Nephron progenitor cell (in vitro differentiated cells): ENCODE results near the gene ME1.
"Not testable (repeated sequence)": the region's sequence is repeated elsewhere in the genome, so short reads cannot be mapped to it uniquely, and the experiment has no call there.

ENCODE experiments used
- DNase-seq: peaks from one replicate; pipeline ENCODE4 v3.0.0; 2021
- H3K27ac Mint-ChIP-seq: 2 replicates; pipeline ENCODE4 v1.8.0; 2021; ENCODE audit warnings: mild to moderate bottlenecking, moderate library complexity, mixed read lengths
- H3K27me3 Mint-ChIP-seq: 2 replicates; pipeline ENCODE4 v1.8.0; 2021; ENCODE audit warnings: mild to moderate bottlenecking, low read depth, mixed read lengths; ENCODE audit not compliant: poor library complexity
- H3K36me3 Mint-ChIP-seq: 2 replicates; pipeline ENCODE4 v1.8.0; 2021; ENCODE audit warnings: low read depth, mixed read lengths
- H3K4me1 Mint-ChIP-seq: 2 replicates; pipeline ENCODE4 v1.8.0; 2021; ENCODE audit warnings: mixed read lengths
- H3K4me3 Mint-ChIP-seq: 2 replicates; pipeline ENCODE4 v1.8.0; 2021; ENCODE audit warnings: mild to moderate bottlenecking, moderate library complexity, mixed read lengths
- H3K9me3 Mint-ChIP-seq: 2 replicates; pipeline ENCODE4 v1.8.0; 2021; ENCODE audit warnings: mild to moderate bottlenecking, moderate library complexity, mixed read lengths
- TF ChIP-seq, protein P1 (sequence below): fragments of 200-600 bp; sonication (generic); IDR thresholded peaks from 2 replicates; pipeline ENCODE4 v1.5.0; 2021; ENCODE audit warnings: antibody characterized with exemption

Gene ME1

DNA sequence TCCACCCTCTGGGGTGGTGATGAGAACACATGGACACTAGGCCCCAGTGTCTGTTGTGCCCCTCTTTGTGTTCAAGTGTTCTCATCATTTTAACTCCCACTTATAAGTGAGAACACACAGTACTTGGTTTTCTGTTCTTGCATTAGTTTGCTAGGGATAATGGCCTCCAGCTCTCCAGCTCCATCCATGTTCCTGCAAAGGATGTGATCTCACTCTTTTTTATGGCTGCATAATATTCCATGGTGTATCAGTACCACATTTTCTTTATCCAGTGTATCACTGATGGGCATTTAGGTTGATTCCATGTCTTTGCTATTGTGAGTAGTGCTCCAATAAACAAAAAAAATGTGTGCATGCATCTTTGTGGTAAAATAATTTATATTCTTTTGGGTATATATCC, 170.3 kb downstream of the ME1 start:
- DNase-seq = no peak
- Mint-ChIP-seq H3K4me1 (no peaks in the 10 kb centered on the region), H3K9me3 (no peaks in the 10 kb centered on the region), H3K27ac (no peak overlapping the region), H3K4me3 (no peak overlapping the region), H3K27me3 (no peaks in the 10 kb centered on the region), H3K36me3 (no peaks in the 10 kb centered on the region)
- TF ChIP-seq, protein P1, sequence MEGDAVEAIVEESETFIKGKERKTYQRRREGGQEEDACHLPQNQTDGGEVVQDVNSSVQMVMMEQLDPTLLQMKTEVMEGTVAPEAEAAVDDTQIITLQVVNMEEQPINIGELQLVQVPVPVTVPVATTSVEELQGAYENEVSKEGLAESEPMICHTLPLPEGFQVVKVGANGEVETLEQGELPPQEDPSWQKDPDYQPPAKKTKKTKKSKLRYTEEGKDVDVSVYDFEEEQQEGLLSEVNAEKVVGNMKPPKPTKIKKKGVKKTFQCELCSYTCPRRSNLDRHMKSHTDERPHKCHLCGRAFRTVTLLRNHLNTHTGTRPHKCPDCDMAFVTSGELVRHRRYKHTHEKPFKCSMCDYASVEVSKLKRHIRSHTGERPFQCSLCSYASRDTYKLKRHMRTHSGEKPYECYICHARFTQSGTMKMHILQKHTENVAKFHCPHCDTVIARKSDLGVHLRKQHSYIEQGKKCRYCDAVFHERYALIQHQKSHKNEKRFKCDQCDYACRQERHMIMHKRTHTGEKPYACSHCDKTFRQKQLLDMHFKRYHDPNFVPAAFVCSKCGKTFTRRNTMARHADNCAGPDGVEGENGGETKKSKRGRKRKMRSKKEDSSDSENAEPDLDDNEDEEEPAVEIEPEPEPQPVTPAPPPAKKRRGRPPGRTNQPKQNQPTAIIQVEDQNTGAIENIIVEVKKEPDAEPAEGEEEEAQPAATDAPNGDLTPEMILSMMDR = no peak

DNA sequence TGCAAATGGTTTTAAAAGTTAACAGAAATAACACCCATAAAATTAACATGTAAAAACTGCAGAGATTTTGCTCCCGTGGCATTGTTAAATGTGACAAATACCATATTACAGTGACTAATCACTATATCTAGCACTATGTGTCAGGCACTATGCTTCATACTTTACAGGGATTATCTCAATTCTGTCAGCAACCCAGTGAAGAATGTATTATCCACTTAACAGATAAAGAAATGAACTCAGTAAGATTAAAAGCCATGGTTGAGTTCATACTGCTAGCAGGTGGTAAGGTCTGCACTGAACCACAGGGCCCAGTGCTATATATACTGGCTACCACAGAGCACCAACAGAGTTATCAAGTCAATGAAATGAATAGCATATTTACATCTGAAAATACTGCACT, 172.3 kb downstream of the ME1 start:
- no peak for DNase-seq
- Mint-ChIP-seq H3K27me3 (no peaks in the 10 kb centered on the region), H3K27ac (no peak overlapping the region), H3K4me1 (no peaks in the 10 kb centered on the region), H3K9me3 (no peaks in the 10 kb centered on the region), H3K4me3 (no peak overlapping the region), H3K36me3 (no peaks in the 10 kb centered on the region)
- TF ChIP-seq, protein P1 = no peak

DNA sequence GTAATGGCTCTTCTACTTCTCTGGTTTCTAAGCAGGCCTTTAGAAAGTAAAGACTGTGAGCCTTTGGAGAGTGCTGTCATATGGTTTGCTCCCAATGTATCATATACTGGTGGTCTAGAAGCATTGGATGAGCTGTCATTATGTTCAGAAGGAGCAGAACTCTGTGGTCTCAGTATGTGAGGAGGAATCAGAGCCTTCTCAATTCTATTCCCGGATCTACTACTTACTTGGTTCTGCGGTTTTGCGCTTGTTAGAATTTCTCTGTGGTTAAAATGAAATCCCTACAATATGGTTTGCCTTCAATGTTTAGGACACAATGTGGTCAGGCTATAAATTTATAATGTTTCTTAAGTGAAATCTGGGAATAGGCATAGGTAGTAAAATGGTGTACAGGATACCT, 173.1 kb downstream of the ME1 start:
- no peak for DNase-seq
- TF ChIP-seq, protein P1 = no peak
- Mint-ChIP-seq H3K4me1 (no peaks in the 10 kb centered on the region), H3K36me3 (no peaks in the 10 kb centered on the region), H3K9me3 (no peaks in the 10 kb centered on the region), H3K4me3 (no peak overlapping the region), H3K27ac (no peak overlapping the region), H3K27me3 (no peaks in the 10 kb centered on the region)

DNA sequence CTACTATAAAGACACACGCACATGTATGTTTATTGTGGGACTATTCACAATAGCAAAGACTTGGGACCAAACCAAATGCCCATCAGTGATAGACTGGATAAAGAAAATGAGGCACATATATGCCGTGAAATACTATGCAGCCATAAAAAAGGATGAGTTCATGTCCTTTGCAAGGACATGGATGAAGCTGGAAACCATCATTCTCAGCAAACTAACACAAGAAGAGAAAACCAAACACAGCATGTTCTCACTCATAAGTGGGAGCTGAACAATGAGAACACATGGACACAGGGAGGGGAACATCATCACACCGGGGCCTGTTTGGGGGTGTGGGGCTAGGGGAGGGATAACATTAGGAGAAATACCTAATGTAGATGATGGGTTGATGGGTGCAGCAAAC, 174.1 kb downstream of the ME1 start:
- not testable (repeated sequence) for H3K9me3 Mint-ChIP-seq, H3K4me1 Mint-ChIP-seq, H3K4me3 Mint-ChIP-seq, H3K27me3 Mint-ChIP-seq, H3K27ac Mint-ChIP-seq, DNase-seq, H3K36me3 Mint-ChIP-seq

DNA sequence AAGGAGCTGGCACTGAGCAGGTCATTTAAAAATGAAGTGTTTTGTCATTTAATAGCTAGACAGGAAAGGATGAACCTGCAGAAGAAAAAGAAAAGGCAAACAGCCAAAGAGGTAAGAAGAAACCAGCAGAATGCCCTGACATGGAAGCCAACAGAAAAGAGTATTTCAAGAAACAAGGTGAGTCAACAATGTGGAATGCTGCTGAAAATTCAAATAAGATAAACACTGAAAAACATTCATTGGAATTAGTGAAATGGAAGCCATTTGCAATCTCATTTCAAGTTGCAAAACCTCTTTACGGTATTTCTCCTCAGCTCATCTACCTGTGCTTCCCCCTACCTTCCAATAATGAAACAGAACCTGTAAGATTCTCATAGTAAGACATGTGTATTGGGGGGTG, 178.1 kb downstream of the ME1 start:
- H3K4me1 Mint-ChIP-seq = no peaks in the 10 kb centered on the region
- no peaks in the 10 kb centered on the region for H3K9me3 Mint-ChIP-seq
- no peak overlapping the region for H3K4me3 Mint-ChIP-seq
- H3K27ac Mint-ChIP-seq = no peak overlapping the region
- H3K36me3 Mint-ChIP-seq = no peaks in the 10 kb centered on the region
- no peaks in the 10 kb centered on the region for H3K27me3 Mint-ChIP-seq
- TF ChIP-seq, protein P1 = no peak
- DNase-seq = no peak

DNA sequence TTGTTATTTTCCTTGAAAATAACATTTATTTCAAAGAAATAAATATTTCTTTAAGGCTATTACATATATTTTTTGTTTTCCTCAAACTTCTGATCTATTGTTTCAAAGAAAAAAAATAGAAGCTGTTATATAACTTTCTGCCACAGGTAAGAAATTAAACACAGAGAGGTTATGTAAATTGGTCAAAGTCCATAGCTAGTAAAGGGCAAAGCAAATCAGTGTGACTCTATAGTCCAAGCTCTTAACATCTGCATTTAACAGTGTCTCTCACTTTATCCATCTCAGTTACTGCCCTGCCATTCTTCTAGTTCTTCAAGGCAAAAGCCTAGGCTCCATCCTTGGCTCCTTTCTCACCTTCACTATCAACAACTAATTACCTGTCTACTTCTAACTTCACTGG, 180.6 kb downstream of the ME1 start:
- Mint-ChIP-seq H3K4me3 (no peak overlapping the region), H3K36me3 (no peaks in the 10 kb centered on the region), H3K27me3 (no peaks in the 10 kb centered on the region), H3K4me1 (no peaks in the 10 kb centered on the region), H3K9me3 (no peaks in the 10 kb centered on the region), H3K27ac (peak overlapping the region; percentile 2)
- TF ChIP-seq, protein P1 = no peak
- DNase-seq = no peak
